ENCODE measurements around the gene CD58. TPM values are rescaled to one million over a fixed set of nuclear protein-coding genes. Genes with fewer than 3 reads are reported as not detected.

Gene CD58
- total RNA-seq, 4 donors from 2014 or later, result 14.3 to 32.4 (median 24.8) TPM

DNA sequence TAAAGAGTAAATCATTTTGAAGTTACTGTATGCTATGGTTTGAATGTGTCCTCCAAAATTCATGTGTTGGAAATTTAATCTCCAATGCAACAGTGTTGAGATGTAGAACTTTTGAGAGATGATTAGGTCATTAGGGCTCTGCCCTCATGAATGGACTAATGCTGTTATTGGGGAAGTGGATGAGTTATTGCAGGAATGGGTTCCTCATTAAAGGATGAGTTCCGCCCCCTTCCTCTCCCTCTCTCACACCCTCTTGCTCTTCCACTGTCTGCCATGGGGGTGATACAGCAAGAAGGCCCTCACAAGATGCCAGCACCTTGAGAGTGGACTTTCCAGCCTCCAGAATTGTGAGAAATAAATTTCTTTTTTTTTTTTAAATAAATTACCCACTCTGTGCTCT is 100.2 kb downstream of the CD58 start:
- ATAC-seq, result no peak
- 100% methylated on average over 1 of the region's 1 CpG for WGBS, 2 donors (ENCODE audit: low coverage in 1 of 2)
- Histone ChIP-seq H3K27ac (no peak overlapping the region), H3K4me3 (no peak overlapping the region), H3K36me3 (no peaks in the 10 kb centered on the region), H3K4me1 (no peaks in the 10 kb centered on the region), H3K9me3 (no peaks in the 10 kb centered on the region), H3K27me3 (peaks cover 14% of the 10 kb centered on the region)
- no peak for TF ChIP-seq POLR2A (IDR thresholded peaks at IDR 0.05)
- TF ChIP-seq, protein P1, sequence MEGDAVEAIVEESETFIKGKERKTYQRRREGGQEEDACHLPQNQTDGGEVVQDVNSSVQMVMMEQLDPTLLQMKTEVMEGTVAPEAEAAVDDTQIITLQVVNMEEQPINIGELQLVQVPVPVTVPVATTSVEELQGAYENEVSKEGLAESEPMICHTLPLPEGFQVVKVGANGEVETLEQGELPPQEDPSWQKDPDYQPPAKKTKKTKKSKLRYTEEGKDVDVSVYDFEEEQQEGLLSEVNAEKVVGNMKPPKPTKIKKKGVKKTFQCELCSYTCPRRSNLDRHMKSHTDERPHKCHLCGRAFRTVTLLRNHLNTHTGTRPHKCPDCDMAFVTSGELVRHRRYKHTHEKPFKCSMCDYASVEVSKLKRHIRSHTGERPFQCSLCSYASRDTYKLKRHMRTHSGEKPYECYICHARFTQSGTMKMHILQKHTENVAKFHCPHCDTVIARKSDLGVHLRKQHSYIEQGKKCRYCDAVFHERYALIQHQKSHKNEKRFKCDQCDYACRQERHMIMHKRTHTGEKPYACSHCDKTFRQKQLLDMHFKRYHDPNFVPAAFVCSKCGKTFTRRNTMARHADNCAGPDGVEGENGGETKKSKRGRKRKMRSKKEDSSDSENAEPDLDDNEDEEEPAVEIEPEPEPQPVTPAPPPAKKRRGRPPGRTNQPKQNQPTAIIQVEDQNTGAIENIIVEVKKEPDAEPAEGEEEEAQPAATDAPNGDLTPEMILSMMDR (IDR thresholded peaks at IDR 0.05), result no peak
- no peak for TF ChIP-seq POLR2AphosphoS5 (IDR thresholded peaks at IDR 0.05)
- no peak for TF ChIP-seq EP300 (IDR thresholded peaks at IDR 0.05)

DNA sequence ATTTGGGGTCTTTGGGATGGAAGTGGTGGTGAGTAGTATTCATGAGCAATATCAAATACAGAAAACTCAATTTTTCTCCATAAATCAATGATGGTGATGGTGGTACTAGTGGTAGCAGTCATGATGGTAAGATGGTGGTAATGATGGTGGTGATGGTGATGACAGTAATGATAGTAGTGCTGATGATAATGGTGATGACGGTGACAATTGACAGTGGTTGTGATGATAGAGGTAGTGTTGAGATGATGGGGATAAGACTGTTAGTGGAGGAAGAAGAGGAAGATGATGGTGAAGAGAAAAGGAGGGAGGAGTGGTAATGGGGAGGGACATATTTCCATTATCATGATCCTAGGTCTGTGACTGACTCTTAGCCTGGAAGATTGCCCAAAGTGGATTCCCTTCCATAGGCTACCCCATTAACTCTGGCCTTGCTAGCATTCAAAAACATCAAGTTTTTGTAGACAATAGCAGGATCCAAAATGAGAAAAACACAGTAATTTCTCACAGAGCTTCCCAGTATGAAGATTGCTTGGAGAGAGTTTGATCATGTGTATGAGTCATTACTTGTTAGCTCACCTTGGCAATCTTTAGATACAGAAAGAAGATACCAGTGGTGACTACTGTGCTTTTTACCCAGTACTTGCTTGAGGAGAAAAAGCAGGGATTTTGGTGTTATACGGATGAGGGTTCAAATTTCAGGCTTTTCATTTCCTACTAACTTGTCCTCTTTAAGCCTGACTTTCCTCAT is 103.8 kb downstream of the CD58 start:
- WGBS, 2 donors (ENCODE audit: low coverage in 1 of 2), result 81 to 100% methylated on average over 1 to 2 of the region's 2 CpGs
- H3K4me1 ChIP-seq, result no peaks in the 10 kb centered on the region

DNA sequence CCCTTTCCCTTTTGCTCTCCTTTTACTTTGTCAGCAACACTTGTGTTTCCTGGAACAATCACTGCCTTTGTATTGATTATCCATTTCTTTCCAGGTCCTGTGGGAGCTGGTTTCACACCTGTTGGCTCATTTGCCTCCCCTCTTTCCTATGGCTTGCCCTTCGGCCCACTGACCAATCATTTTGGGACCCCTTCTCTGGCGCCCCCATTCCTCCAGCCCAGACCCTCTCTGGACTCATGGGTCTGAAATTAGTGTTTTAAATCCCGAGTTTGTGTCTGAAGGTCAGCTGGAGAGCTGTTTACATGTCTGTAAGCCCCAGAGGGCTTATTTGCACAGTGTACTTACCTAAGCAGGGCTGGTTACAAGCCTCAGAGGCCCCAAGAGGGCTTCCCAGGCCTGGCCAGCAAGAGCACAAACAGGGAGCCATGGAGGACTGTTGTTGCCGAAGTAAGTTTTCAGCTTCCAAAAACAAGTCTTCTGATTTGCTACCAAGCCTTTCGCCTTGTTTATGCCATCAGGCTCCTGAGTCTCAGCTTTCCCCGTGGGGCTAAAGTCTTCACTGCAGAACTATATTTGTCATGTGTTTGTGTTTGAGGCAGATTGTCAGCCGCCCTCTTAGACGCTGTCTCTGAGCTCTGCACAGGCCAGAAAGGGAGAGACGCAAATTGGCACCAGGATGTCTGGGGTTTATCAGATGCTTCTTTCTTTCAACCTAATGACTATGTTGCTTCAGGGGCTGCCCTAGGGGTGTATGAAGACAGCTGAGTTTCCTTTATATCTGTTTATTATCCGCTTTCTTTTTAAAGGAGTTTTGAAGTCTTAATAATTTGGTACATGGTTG is 104.8 kb downstream of the CD58 start:
- Histone ChIP-seq H3K4me1 (no peaks in the 10 kb centered on the region), H3K27me3 (peaks cover 16% of the 10 kb centered on the region), H3K36me3 (no peaks in the 10 kb centered on the region), H3K9me3 (no peaks in the 10 kb centered on the region), H3K27ac (no peak overlapping the region), H3K4me3 (no peak overlapping the region)
- 56 to 71% methylated on average over 7 to 10 of the region's 10 CpGs for WGBS, 2 donors (ENCODE audit: low coverage in 1 of 2)
- no peak for ATAC-seq
- TF ChIP-seq, protein P1 (IDR thresholded peaks at IDR 0.05), result no peak
- TF ChIP-seq EP300 (IDR thresholded peaks at IDR 0.05) (no peak), POLR2AphosphoS5 (IDR thresholded peaks at IDR 0.05) (no peak), POLR2A (IDR thresholded peaks at IDR 0.05) (no peak)

More for the DNA sequence above, 103.8 kb downstream of the CD58 start:
- Histone ChIP-seq H3K4me3 (no peak overlapping the region), H3K9me3 (no peaks in the 10 kb centered on the region), H3K27me3 (peaks cover 16% of the 10 kb centered on the region), H3K36me3 (no peaks in the 10 kb centered on the region), H3K27ac (no peak overlapping the region)
- no peak for ATAC-seq
- TF ChIP-seq EP300 (IDR thresholded peaks at IDR 0.05) (no peak), POLR2A (IDR thresholded peaks at IDR 0.05) (no peak), POLR2AphosphoS5 (IDR thresholded peaks at IDR 0.05) (no peak)
- TF ChIP-seq, protein P1 (IDR thresholded peaks at IDR 0.05), result no peak

DNA sequence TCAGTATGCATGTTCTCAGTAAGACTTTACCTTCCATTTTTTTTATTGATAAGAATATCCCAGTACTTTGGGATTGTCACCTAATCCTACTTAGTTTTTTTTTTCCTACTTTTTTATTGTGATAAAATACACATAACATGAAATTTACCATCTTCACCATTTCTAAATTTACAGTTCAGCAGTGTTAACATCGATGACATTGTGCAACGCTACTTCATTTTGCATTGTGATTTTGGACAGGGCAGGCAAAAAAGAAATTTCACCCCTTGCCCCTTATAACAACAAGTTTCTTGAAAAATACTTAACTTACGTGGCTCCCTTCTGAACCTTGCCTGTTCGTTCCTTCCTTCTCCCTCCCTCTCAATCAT is 105.4 kb downstream of the CD58 start:
- H3K4me1 ChIP-seq, result no peaks in the 10 kb centered on the region
- no peaks in the 10 kb centered on the region for H3K36me3 ChIP-seq
- H3K27ac ChIP-seq, result no peak overlapping the region
- H3K9me3 ChIP-seq, result no peaks in the 10 kb centered on the region
- H3K27me3 ChIP-seq, result peaks cover 16% of the 10 kb centered on the region
- ATAC-seq, result no peak
- WGBS, 2 donors (ENCODE audit: low coverage in 1 of 2), result 85% methylated on average over 4 of the region's 4 CpGs
- TF ChIP-seq, protein P1 (IDR thresholded peaks at IDR 0.05), result no peak
- TF ChIP-seq POLR2A (IDR thresholded peaks at IDR 0.05), result no peak
- no peak for TF ChIP-seq EP300 (IDR thresholded peaks at IDR 0.05)
- TF ChIP-seq POLR2AphosphoS5 (IDR thresholded peaks at IDR 0.05), result no peak
- no peak overlapping the region for H3K4me3 ChIP-seq

Small RNA genes lying within 50 kb of the gene (small RNA-seq; reads per million reads assigned to genes)
- 0 reads per million in 4 donors for gene MIR548AC

Other genes starting within 250 kb of the CD58 start
- 100 to 1,000 TPM in 3 of 4 donors, 10 to 100 TPM in 1; 90.9 to 208 (median 174) TPM for gene ATP1A1, start 197.8 kb downstream of the CD58 start, total RNA-seq
- 1 to 10 TPM; 1.7 to 8.5 (median 5.1) TPM for gene IGSF3, start 96.7 kb upstream of the CD58 start, total RNA-seq
- 1 to 10 TPM in 3 of 4 donors, not detected in 1; 1.1 to 1.8 (median 1.2) TPM for gene CD2, start 183.4 kb upstream of the CD58 start, total RNA-seq